ENCODE measurements around the gene PRAMEF5.
"Not testable (repeated sequence)": the region's sequence is repeated elsewhere in the genome, so short reads cannot be mapped to it uniquely, and the experiment has no call there.

The PRAMEF5 gene

DNA sequence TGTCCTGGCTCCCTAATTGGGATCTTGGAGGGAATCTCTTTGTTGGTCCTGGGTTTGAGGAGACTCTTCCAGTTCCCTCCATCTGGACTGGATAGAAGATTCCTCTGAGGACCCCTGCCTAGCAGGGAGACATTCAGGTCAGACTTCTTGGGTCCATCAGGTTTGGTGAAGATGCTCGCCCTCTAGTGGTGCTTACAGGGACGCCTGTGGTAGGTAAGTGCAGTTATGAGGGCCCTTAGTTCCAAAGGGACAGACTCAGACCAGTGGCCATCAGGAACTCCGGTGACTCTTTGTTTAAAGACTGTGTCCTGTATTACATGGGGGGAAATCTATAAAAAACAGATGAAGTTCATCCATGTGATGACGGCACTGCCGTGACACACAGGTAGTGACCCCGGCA is 23.0 kb downstream of the PRAMEF5 start:
- DNase-seq (ENCODE audit: low spot score), result not testable (repeated sequence)

GRCh38 chr1:13279617-13280016 is 25.6 kb downstream of the PRAMEF5 start:
- DNase-seq (ENCODE audit: low spot score), result not testable (repeated sequence)

DNA sequence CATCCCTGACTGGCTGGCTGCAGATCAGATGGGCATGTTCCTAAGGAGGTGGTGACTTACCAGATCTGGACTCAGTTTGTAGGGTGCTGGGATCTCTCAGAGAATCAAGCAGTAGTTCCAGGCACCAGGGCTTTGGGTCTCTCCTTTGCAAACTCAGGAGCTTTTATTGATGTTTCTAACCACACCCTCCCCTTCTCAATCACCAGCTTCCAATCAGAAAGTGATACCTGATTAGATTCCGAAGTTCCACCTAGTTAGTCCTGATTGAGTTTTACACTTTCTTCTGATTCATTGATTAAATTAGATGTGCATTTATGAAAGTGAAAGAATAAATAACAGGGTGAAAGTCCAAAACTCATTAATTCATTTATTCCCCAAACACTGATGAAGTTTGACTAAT is 31.0 kb downstream of the PRAMEF5 start, which contains the start of gene PRAMEF8:
TSS of gene PRAMEF8 (minus strand) at position 101 of the 400 bp plus-strand sequence. CDS start 1,046 bp downstream, outside the sequence.
- not testable (repeated sequence) for DNase-seq (ENCODE audit: low spot score)

- DNase-seq (ENCODE audit: low spot score), result not testable (repeated sequence)
These were observed 35.0 kb downstream of the PRAMEF5 start for GRCh38 chr1:13289030-13289429.

DNA sequence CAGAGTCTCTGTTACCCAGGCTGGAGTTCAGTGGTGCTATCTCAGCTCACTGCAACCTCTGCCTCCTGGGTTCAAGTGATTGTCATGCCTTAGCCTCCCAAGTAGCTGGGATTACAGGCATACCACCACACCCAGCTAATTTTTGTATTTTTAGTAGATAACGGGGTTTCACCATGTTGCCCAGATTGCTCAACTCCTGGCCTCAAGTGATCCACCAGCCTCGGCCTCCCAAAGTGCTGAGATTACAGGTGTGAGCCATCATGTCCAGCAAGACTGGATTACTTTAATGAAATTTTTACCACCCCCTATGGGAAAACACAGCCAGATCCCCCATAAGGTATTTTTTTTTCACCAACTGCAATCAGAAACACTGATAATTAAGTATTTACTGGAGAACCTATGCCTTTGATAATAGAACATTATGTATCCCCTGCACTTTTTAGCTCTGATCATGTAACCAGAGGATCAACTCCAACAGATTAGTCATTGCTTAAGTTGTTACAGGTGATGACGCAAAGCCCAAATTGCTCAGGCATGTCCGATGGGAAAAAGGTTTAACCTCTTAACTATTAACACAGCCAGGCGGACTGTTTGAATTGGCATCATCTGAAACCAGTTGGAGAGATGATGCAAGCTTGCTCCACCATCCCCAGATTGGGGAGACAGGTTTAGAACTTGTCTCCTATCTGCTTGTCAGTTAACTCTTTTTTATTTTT is 43.4 kb downstream of the PRAMEF5 start:
- not testable (repeated sequence) for DNase-seq (ENCODE audit: low spot score)

GRCh38 chr1:13298699-13299098 is 44.7 kb downstream of the PRAMEF5 start:
- DNase-seq (ENCODE audit: low spot score), result not testable (repeated sequence)

DNA sequence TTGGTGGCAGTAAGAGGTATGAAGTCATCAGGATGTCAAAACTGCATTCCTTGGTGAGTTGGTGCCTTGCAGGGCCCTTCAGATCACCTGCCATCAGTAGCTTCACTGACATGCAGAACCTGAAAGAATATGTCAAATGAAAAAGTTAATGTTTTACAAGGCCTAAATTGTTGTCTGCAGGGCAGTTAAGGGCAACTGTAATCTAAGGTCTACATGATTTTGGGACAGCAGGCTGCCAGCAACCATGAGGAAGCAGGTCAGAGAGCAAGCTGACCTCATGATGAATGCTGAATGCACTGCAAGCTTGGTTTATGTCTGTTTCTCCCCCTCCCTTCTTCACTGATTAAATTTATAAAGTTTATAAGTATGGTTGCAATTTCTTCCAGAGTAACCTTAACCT is 48.2 kb downstream of the PRAMEF5 start:
- DNase-seq (ENCODE audit: low spot score), result not testable (repeated sequence)

GRCh38 chr1:13303239-13303638 is 49.2 kb downstream of the PRAMEF5 start, which contains the start of gene PRAMEF33:
PRAMEF33 (plus strand) TSS chr1:13303539; CDS start chr1:13305955, 2,416 bp downstream.
- not testable (repeated sequence) for DNase-seq (ENCODE audit: low spot score)

Measured in hematopoietic multipotent progenitor cell treated with erythropoietin and hydrocortisone succinate and interleukin-3 and kit ligand, for 15 days (in vitro differentiated cells).